Hepatic stellate cell (primary cell): ENCODE measurements around the gene CEP131.
A peak's percentile ranks its signal among the peaks of the same experiment; 100 is the strongest.

Source experiments
- DNase-seq: peaks from one replicate; pipeline ENCODE4 v3.0.0; 2011; ENCODE audit warnings: low spot score

CEP131 gene

GRCh38 chr17:81223762-81224130 lies 981 bp upstream of the CEP131 start:
- no peak for DNase-seq

DNA sequence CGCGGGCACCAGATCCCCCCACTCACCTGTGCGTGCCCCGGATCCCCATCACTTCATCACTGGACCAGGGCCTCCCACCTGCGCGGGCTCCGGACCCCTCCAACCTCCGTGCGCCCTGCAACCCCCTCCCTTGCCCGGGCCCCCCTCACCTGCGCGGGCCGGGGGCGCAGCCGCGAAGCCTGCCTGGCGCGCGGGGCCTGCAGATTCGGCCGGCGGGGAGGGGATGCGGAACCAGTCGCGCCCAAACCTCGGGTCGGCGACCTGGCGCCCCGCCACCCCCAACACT lies 202 bp downstream of the CEP131 start:
- no peak for DNase-seq

- DNase-seq = peak; percentile 43
Observed at GRCh38 chr17:81221842-81222619, 734 bp downstream of the CEP131 start.

DNA sequence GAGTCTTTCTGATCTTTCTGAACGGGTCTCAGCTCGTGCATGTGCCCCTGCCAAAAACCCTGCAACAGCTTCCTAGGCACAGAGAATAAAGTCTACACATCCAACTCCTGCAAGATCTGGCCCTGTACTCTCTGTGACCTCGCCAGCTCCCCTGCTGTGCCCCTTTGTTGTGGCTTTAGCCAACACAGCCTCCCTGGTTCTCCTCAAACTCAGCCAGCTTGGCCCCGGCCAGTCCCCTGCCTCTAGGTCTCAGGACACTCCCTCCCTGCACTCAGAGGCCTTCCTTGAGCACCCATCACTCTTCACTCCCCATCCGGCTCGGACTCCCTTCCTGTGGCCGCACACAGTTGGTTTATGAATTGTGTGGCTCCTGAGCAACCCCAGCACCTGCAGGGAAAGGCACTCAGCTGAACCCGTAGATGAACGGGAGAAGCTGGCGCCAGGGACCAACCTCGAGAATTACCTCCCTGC lies 1.4 kb downstream of the CEP131 start:
- DNase-seq = no peak

GRCh38 chr17:81219476-81220180 lies 3.1 kb downstream of the CEP131 start:
- DNase-seq = no peak

GRCh38 chr17:81218991-81219390 lies 3.8 kb downstream of the CEP131 start:
- no peak for DNase-seq

GRCh38 chr17:81218459-81218858 lies 4.3 kb downstream of the CEP131 start:
- DNase-seq = no peak

- DNase-seq = no peak
Observed at GRCh38 chr17:81217491-81217890, 5.3 kb downstream of the CEP131 start.

- DNase-seq = no peak
Observed at GRCh38 chr17:81213978-81214377, 8.8 kb downstream of the CEP131 start.

GRCh38 chr17:81212365-81212764 lies 10.4 kb downstream of the CEP131 start:
- DNase-seq = no peak

DNA sequence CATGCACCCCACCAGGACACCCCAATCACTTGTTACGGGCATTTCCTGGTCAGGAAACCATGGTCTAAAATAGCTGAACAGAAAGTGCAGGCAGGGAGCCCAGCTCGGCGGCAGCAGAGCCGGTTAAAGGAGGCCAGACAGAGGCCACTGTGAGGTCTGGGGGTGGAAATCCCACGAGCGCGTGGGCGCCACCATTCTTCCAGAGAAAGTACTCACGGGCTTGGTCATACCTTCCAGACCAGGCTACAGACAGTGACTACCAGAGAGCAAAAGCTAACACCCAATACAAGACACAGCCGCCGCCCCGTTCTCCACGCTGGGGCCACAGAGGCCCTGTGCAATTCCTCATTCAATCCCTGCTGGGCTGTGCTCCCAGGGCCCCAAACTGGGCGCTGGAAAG lies 11.9 kb downstream of the CEP131 start:
- DNase-seq = peak; percentile 65

DNA sequence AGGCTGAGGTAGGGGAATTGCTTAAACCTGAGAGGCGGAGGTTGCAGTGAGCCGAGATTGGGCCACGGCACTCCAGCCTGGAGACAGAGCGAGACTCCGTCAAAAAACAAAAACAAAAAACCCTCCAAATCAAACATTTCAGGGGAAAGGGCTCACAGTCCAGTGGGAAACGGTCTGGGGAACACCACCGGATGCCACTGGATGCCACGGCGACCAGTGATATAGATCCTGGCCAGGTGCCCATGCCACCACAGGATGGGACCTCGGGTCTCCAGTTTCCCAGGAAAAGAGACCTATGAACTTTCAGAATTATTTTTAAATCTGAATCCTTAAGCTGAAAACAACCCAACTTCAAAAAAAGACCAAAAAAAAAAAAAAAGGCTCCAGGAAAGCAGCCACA lies 12.3 kb downstream of the CEP131 start:
- DNase-seq = no peak

DNA sequence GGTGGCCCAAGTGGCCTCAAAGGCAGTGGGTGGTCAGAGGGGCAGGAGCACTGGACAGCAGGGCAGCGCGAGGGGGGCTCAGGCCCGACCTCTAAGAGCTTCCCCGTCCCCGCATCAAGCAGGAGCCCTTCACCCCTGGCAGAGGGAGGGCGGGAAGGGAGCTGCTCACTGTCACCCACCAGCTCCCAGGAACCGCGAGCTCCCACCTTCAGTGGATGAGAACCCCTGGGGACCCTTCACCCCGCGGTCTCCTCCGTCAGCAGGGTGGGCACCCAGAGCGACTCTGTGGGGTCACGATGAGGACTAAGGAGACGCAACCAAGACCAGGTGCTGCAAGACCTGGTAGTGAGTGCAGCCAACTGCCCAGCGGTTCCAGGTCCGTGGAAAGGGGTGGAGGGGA lies 13.6 kb downstream of the CEP131 start:
- DNase-seq = no peak

- no peak for DNase-seq
Observed at GRCh38 chr17:81208651-81209050, 14.1 kb downstream of the CEP131 start.

- no peak for DNase-seq
Observed at GRCh38 chr17:81207610-81208581, 14.9 kb downstream of the CEP131 start.

GRCh38 chr17:81206657-81207056 lies 16.1 kb downstream of the CEP131 start:
- DNase-seq = no peak

DNA sequence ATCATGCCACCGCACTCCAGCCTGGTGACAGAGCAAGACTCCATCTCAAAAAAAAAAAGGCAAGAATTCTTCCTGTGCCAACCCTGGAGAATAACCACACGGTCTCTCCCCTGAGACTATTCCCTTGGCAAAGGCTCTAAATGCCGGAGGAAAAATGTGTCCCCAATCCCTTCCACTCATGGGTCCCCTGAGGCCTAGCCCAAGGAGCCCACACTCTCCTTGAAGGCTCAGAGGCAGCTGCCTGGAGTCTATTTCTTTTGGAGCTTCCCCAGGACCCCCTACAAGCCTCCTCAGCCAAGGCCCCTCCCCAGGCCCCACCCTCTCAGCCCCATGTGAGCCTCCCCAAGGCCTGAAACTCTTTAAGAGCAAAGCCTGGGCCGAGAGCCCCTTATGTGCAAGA lies 16.6 kb downstream of the CEP131 start:
- no peak for DNase-seq

GRCh38 chr17:81204578-81204977 lies 18.2 kb downstream of the CEP131 start:
- DNase-seq = no peak

DNA sequence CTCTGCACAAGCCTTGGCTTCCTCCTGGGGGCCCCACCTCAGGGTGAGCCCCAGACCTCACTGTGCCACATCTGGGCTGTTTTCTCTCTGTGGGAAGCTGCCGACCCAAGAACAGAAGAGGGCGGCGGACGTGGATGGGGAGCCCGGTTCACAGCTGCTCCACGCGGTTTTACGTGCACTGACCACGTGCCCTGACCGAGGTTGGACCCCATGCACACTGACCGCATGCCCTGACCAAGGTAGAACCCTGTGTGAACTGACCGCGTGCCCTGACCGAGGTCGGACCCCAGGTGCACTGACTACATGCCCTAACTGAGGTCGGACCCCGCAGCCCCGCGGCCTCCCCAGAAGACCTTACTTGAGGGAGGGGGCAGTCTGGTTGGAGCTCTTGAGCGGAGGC lies 19.6 kb downstream of the CEP131 start:
- DNase-seq = no peak

DNA sequence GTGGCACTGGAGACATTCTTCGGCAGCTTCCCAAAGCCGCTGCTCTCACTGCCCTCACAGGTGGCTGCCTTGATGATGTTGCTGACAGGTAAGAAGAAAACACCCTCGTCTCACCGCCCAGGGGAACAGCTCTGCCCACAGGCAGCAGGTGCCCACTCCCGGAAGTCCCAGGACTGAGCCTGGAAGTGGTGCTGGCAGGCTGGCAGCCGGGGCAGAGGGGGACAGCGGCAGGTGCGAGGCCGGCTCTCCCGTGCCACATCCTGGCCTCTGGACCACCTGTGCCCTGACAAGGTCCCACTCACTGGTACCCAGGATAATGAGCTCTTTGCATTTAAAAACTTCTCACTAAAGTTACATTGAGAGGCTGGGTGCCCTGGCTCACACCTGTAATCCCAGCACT lies 20.4 kb downstream of the CEP131 start:
- no peak for DNase-seq

DNA sequence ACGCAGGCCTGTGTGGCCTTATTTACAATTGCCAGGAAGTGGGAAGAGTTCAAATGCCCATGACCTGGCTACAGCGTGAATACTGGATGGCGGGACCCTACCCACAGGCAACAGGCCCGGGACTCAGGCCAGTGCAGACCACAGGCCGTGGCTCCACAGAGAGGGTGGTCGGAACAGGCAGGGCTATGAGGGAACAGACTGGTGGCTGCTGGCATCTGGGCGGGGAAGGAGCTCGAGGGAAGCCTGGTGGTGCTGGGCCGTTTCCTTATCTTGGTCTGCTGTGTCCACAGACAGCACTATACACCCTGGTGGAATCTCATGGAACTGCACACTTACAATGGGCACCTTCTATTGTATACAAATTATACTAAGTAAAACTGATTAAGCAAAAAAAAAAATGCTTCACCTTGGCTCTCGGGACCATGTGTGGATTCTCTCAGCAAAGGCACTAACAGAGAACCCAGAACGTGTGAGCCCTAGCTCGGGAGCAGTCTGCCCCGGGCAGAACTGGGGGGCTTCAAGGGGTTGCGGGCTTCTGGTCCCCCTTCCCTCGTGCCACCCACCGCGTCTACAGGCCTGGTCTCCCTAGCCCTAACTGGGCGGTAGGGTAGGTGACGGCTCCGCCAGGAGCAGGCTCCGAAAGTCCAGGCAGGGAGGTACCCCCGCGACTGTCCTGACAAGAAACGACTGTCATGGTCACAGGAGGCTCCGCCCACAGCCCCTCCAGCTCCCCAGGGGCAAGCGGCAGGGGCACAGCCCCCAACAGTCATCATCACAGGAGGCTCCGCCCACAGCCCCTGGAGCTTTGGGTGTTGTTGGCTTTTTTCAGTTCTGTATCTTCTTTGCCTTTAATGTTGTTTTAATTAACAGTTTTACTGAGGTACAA lies 21.8 kb downstream of the CEP131 start:
- peak; percentile 87 for DNase-seq

GRCh38 chr17:81200201-81200600 lies 22.6 kb downstream of the CEP131 start:
- no peak for DNase-seq
